ENCODE data around the gene GPS1. TPM values are rescaled to one million over a fixed set of nuclear protein-coding genes. Genes with fewer than 3 reads are reported as not detected.
A peak's percentile ranks its signal among the peaks of the same experiment; 100 is the strongest.

Gene GPS1
- total RNA-seq, 1 donor from 2014 or later: 94.7 TPM

DNA sequence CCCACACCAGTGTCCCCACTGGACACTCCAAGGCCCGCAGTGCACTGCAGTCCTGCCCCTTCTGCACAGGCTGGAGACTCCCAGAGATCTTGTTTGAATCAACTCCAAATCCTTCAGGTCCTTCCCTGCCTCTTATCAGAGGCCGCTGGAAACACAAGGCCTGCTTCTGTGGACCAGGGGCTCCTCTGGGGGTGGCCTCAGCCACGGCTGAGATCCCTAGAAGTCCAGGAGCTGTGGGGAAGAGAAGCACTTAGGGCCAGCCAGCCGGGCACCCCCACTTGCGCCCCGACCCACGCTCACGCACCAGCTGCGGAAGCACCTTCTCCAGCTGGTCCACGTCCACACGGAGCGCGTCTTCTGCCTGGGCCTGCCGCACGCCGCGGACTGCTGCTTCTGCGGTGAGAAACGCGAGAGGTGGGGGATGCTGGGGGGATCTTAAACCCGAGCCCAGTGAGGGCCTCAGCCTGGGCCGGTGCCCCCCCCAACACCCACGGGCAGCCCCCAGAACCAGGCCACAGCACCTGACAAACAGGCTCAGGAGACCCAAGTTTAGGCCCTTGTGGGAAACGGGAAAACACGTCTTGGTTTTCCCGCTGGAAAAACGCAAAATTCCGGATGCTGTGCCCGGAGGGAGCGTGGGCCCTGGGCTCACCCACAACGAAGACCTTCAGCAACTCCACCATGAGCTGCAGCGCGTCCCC, 32.6 kb upstream of the GPS1 start:
- ATAC-seq (ENCODE audit: low read depth) (no peak), DNase-seq (no peak)
- Mint-ChIP-seq H3K4me3 (no peak overlapping the region), H3K36me3 (ENCODE audit: low read depth) (peaks cover 4% of the 10 kb centered on the region), H3K27ac (no peak overlapping the region), H3K27me3 (no peaks in the 10 kb centered on the region), H3K9me3 (no peaks in the 10 kb centered on the region), H3K4me1 (peaks cover 22% of the 10 kb centered on the region)
- TF ChIP-seq CTCF (IDR thresholded peaks at IDR 0.05): no peak
- intact Hi-C loops (cut with micrococcal nuclease): no loop called here
- ChIA-PET POLR2A (interaction anchor here (0.8 to 1.2 kb wide), 2 partner anchors 22 to 41 kb away, joined by 3 read pairs; no protein-coding TSS in a partner anchor), CTCF (interaction anchor here (1.0 to 5.9 kb wide), 4 partner anchors 10 to 183 kb away, joined by 3 to 59 read pairs (median 3); no protein-coding TSS in a partner anchor)

DNA sequence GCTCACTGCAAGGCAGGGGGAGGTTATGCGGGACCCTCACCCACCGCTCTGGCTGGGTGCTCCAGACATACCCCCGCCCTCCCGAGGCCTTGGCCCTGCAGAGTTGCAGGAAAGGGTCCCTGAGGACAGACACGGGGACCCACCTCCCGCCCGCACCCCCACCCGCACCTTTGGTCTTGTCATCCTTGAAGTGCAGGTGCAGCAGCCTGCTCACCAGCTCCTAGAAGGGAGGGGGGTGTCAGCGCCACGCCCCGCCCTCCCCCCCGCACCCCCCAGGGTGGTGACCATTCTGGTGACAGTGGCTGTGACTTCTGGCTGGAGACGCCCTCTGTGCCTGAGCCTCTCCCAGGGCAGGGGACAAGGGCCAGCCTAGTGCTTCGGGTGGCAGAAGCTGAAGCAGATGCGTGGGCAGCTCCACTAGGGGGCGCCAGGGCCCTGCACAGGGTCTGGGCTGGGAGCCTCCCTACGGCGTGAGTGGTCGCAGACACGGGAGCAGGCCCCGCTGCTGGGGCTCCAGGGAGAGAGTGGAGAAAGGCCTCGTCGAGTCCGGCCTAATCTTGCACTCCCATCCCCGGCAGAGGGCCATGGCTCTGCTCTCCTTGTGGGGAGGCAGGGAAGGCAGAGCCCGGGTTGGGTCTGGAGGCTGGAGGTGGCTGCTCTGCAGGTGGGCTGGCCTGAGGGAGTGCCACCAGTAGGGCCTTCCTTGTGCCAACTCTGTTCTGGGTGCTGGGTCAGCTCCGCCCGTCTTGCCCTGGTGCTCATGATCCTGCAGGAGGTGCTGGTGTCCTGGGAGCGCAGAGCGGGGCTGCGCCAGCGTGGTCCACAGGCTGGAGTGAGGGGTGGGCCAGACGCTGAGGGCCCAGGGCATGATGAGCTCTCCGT, 31.8 kb upstream of the GPS1 start:
- ChIA-PET CTCF (interaction anchor here (1.0 to 5.9 kb wide), 5 partner anchors 10 to 182 kb away, joined by 3 to 59 read pairs (median 3); partner anchors contain the start of gene NOTUM), POLR2A (interaction anchor here (0.6 to 3.2 kb wide), 7 partner anchors 18 to 487 kb away, joined by 3 to 12 read pairs (median 3); partner anchors contain the start of genes DCXR and MCRIP1)
- TF ChIP-seq CTCF (IDR thresholded peaks at IDR 0.05): no peak
- intact Hi-C loops (cut with micrococcal nuclease): loop anchor here (5.0 kb wide), 2 partner anchors 148 to 477 kb away; partner anchors contain the start of gene ARHGDIA
- Mint-ChIP-seq H3K27me3 (no peaks in the 10 kb centered on the region), H3K27ac (no peak overlapping the region), H3K36me3 (ENCODE audit: low read depth) (peaks cover 4% of the 10 kb centered on the region), H3K4me3 (no peak overlapping the region), H3K4me1 (peaks cover 22% of the 10 kb centered on the region), H3K9me3 (no peaks in the 10 kb centered on the region)
- ATAC-seq (ENCODE audit: low read depth) (no peak), DNase-seq (peak; percentile 59)

GRCh38 chr17:82020572-82021106, 31.1 kb upstream of the GPS1 start:
- no peak overlapping the region for H3K4me3 Mint-ChIP-seq
- no peak overlapping the region for H3K27ac Mint-ChIP-seq
- ATAC-seq (ENCODE audit: low read depth): no peak
- intact Hi-C loops (cut with micrococcal nuclease): loop anchor here (1.0 to 5.0 kb wide), 3 partner anchors 61 to 477 kb away; partner anchors contain the start of gene ARHGDIA
- ChIA-PET CTCF (interaction anchor here (1.0 to 5.9 kb wide), 6 partner anchors 9 to 182 kb away, joined by 3 to 59 read pairs (median 3); partner anchors contain the start of genes DCXR and NOTUM), POLR2A (interaction anchor here (0.6 to 3.2 kb wide), 9 partner anchors 17 to 187 kb away, joined by 3 to 12 read pairs (median 4); partner anchors contain the start of genes ASPSCR1, DCXR, FASN and MCRIP1)
- TF ChIP-seq CTCF (IDR thresholded peaks at IDR 0.05): no peak
- DNase-seq: no peak
- peaks cover 4% of the 10 kb centered on the region for H3K36me3 Mint-ChIP-seq (ENCODE audit: low read depth)
- H3K4me1 Mint-ChIP-seq: peaks cover 22% of the 10 kb centered on the region
- no peaks in the 10 kb centered on the region for H3K9me3 Mint-ChIP-seq
- H3K27me3 Mint-ChIP-seq: no peaks in the 10 kb centered on the region

- DNase-seq: no peak
- peak overlapping the region; percentile 35 for H3K27ac Mint-ChIP-seq
- H3K36me3 Mint-ChIP-seq (ENCODE audit: low read depth): peaks cover 4% of the 10 kb centered on the region
- POLR2A ChIA-PET: interaction anchor here (0.7 to 3.2 kb wide), 8 partner anchors 16 to 188 kb away, joined by 3 to 43 read pairs (median 6); partner anchors contain the start of genes ASPSCR1, DCXR, FASN and MCRIP1
- H3K4me3 Mint-ChIP-seq: peak overlapping the region; percentile 85
- no peak for TF ChIP-seq CTCF (IDR thresholded peaks at IDR 0.05)
- no peaks in the 10 kb centered on the region for H3K27me3 Mint-ChIP-seq
- CTCF ChIA-PET: interaction anchor here (1.0 to 5.9 kb wide), 4 partner anchors 14 to 62 kb away, joined by 3 to 59 read pairs (median 3); partner anchors contain the start of genes DCXR and NOTUM
- intact Hi-C loops (cut with micrococcal nuclease): loop anchor here (1.0 to 5.0 kb wide), 3 partner anchors 62 to 476 kb away; partner anchors contain the start of gene ARHGDIA
- H3K9me3 Mint-ChIP-seq: no peaks in the 10 kb centered on the region
- H3K4me1 Mint-ChIP-seq: peaks cover 22% of the 10 kb centered on the region
- no peak for ATAC-seq (ENCODE audit: low read depth)
Observed at GRCh38 chr17:82021107-82021899, 30.4 kb upstream of the GPS1 start.

Data from activated B cell treated with CpG ODN at 0.5 μM for 24 hours (primary cell).